K562 (cell line): Measurements from ENCODE around the gene PBX2. TPM values are rescaled to one million over a fixed set of nuclear protein-coding genes. Genes with fewer than 3 reads are reported as not detected.

Experiments used
- ATAC-seq: fragments of 200-7000 bp; cut with Tn5 transposase; 3 replicates; pipeline ENCODE4 v1.9.1; 2020; ENCODE audit warnings: moderate library complexity
- BruUV-seq: library from RNA; stranded (reverse); fragments of 400-500 nt; replicated peaks from 2 replicates; lab custom pipeline; 2021; lab: Mats Ljungman, UMichigan
- CTCF ChIA-PET: fragments of 300-600 bp; formaldehyde crosslinking; extraction: SDS; loops from one replicate; lab custom pipeline; 2021; ENCODE audit warnings: low intra/inter-chr PET ratio; lab: Yijun Ruan, JAX
- POLR2A ChIA-PET: fragments of 300-600, 350-650 bp; sonication (Branson Sonifier 250); formaldehyde crosslinking; extraction: SDS; loops from one replicate; lab custom pipeline; 2021; ENCODE audit warnings: antibody characterized with exemption, inconsistent platforms; lab: Yijun Ruan, JAX
- DNase-seq, 4 experiments: peaks; one replicate each; pipeline versions ENCODE4 v3.0.0 to v3.0.0-alpha.2; 2011 to 2018; ENCODE audit warnings: low spot score in 3 of 4, mixed read lengths in 3 of 4; ENCODE audit errors: extremely low read depth in 1 of 4
- FAIRE-seq: peaks from 2 replicates; lab custom pipeline; 2011; peaks lifted over from hg19 to GRCh38; lab: Jason Lieb, UNC
- H2AFZ ChIP-seq: 2 replicates; pipeline ENCODE4 v1.6.0; 2011; ENCODE audit warnings: low read depth, low read length, control low read depth, inconsistent platforms
- H3K27ac ChIP-seq: fragments of 200-600 bp; 3 replicates; pipeline ENCODE4 v1.8.0; 2011; ENCODE audit warnings: low read depth, mild to moderate bottlenecking, control low read depth, inconsistent platforms, low read length, moderate library complexity, mixed read lengths; ENCODE audit errors: extremely low read depth
- H3K27me3 ChIP-seq, 2 experiments: fragments of 300-600 bp in 1 of 2; 2 replicates in 1 of 2; 3 replicates in 1 of 2; pipeline versions ENCODE4 v1.6.0 to v1.8.0; 2011; ENCODE audit warnings: inconsistent platforms in 2 of 2, low read length in 2 of 2, mild to moderate bottlenecking in 1 of 2, mixed read lengths in 1 of 2, moderate library complexity in 1 of 2; ENCODE audit not compliant: control insufficient read depth in 2 of 2, insufficient read depth in 2 of 2
- H3K36me3 ChIP-seq: fragments of 300-600 bp; 3 replicates; pipeline ENCODE4 v1.8.0; 2011; ENCODE audit warnings: mild to moderate bottlenecking, low read length, inconsistent platforms; ENCODE audit not compliant: control insufficient read depth, insufficient read depth
- H3K4me1 ChIP-seq, 2 experiments: fragments of 200-600 bp in 1 of 2; replicated peaks in 1 of 2; 2 replicates in 1 of 2; 3 replicates in 1 of 2; pipeline versions ENCODE4 v1.5.1 to v1.8.0; 2011; ENCODE audit warnings: inconsistent platforms in 2 of 2, low read length in 2 of 2, mild to moderate bottlenecking in 1 of 2, mixed read lengths in 1 of 2, moderate library complexity in 1 of 2; ENCODE audit not compliant: control insufficient read depth in 2 of 2, insufficient read depth in 2 of 2
- H3K4me2 ChIP-seq: 2 replicates; pipeline ENCODE4 v1.6.1; 2011; ENCODE audit warnings: low read length, control low read depth, inconsistent platforms, mixed read lengths; ENCODE audit not compliant: insufficient read depth
- H3K4me3 ChIP-seq: fragments of 200-600 bp; sonication (generic), shearing (Covaris generic); 2 replicates; pipeline ENCODE4 v1.5.1; 2016; ENCODE audit warnings: control low read depth, inconsistent platforms
- H3K79me2 ChIP-seq: fragments of 200-600 bp; 3 replicates; pipeline ENCODE4 v1.8.0; 2011; ENCODE audit warnings: low read length, inconsistent platforms; ENCODE audit not compliant: control insufficient read depth, insufficient read depth
- H3K9ac ChIP-seq, 2 experiments: 2 replicates each; pipeline versions ENCODE4 v1.6.0 to v1.6.1; 2011; ENCODE audit warnings: low read depth in 2 of 2, low read length in 2 of 2, control low read depth in 1 of 2, inconsistent platforms in 1 of 2, mild to moderate bottlenecking in 1 of 2, mixed read lengths in 1 of 2; ENCODE audit not compliant: insufficient read depth in 1 of 2
- H3K9me1 ChIP-seq: one replicate; pipeline ENCODE4 v1.6.0; 2011; ENCODE audit warnings: inconsistent platforms, mild to moderate bottlenecking, low read length, moderate library complexity; ENCODE audit not compliant: control insufficient read depth, insufficient read depth
- H3K9me3 ChIP-seq: replicated peaks from 2 replicates; pipeline ENCODE4 v1.5.1; 2011; ENCODE audit warnings: low read depth, low read length, inconsistent platforms; ENCODE audit not compliant: control insufficient read depth, insufficient read depth
- H4K20me1 ChIP-seq: replicated peaks from 2 replicates; pipeline ENCODE4 v1.6.1; 2011; ENCODE audit warnings: low read length, inconsistent platforms, mixed read lengths; ENCODE audit not compliant: control insufficient read depth, insufficient read depth
- ARHGAP35 ChIP-seq: fragments of 450-650 bp; IDR thresholded peaks from 2 replicates; pipeline ENCODE4 v1.6.1; 2018; ENCODE audit not compliant: partially characterized antibody
- ARID1B ChIP-seq: fragments of 450-650 bp; IDR thresholded peaks from 2 replicates; pipeline ENCODE4 v1.6.1; 2016; ENCODE audit warnings: antibody characterized with exemption, mild to moderate bottlenecking, inconsistent platforms
- DPF2 ChIP-seq: fragments of 450-650 bp; IDR thresholded peaks from 2 replicates; pipeline ENCODE4 v1.6.1; 2016
- MCM5 ChIP-seq: fragments of 450-650 bp; IDR thresholded peaks from 2 replicates; pipeline ENCODE4 v1.6.1; 2016; ENCODE audit warnings: low read depth
- NR3C1 ChIP-seq: sonication (generic); formaldehyde crosslinking; IDR thresholded peaks from 2 replicates; pipeline ENCODE4 v1.8.1; 2022; ENCODE audit warnings: missing genetic modification reagents
- NUFIP1 ChIP-seq: fragments of 450-650 bp; IDR thresholded peaks from 2 replicates; pipeline ENCODE4 v1.6.1; 2018; ENCODE audit not compliant: partially characterized antibody
- RBM22 ChIP-seq: fragments of 200-400 bp; formaldehyde crosslinking; IDR thresholded peaks from 2 replicates; pipeline ENCODE4 v1.6.1; 2018; ENCODE audit warnings: low read length, low read depth; ENCODE audit not compliant: poor library complexity, severe bottlenecking
- ZNF354B ChIP-seq: fragments of 250-450 bp; sonication (Bioruptor Pico); IDR thresholded peaks from 2 replicates; pipeline ENCODE4 v1.4.0; 2020
- ZNF707 ChIP-seq: fragments of 250-450 bp; sonication (Bioruptor Pico); conservative IDR thresholded peaks from 2 replicates; pipeline ENCODE4 v1.8.0; 2022; ENCODE audit warnings: inconsistent platforms, mild to moderate bottlenecking, moderate library complexity
- WGBS: fragments of 100-300 bp; shearing (Covaris generic); methylation state at CpG from one replicate; pipeline ENCODE4 v1.1.6; 2016; ENCODE audit warnings: low coverage, mixed read lengths; ENCODE audit not compliant: insufficient coverage; ENCODE audit errors: missing lambda C conversion rate; 5-methylcytosine and 5-hydroxymethylcytosine counted together
- in situ Hi-C: fragments of 300-500 bp; cut with MboI; formaldehyde crosslinking; loops from 4 replicates; pipeline ENCODE4 v1.15.0; 2018; ENCODE audit warnings: inconsistent platforms, mixed read lengths
- intact Hi-C: fragments of 100-400 bp; cut with micrococcal nuclease; formaldehyde crosslinking; loops from 2 replicates; pipeline ENCODE4 v1.14.2; 2022
- polyA plus RNA-seq, 8 experiments: library from polyadenylated mRNA; depleted of rRNA in 4 of 8; stranded (reverse) in 5 of 8; unstranded in 3 of 8; fragments of >200 nt; fragmentation: Nextera tagmentation in 2 of 8; fragmentation: Illumina TruSeq in 1 of 8; extraction: Ambion mirVana in 2 of 8; extraction: Trizol in 1 of 8; gene quantifications; 2 replicates each; pipeline versions ENCODE4 v1.2.1 to v1.2.3, GENCODE V29; 2011 to 2014; ENCODE audit warnings: inconsistent platforms in 1 of 8, missing spikeins in 1 of 8
- total RNA-seq, 7 experiments: library from RNA; depleted of rRNA in 6 of 7; stranded (reverse); fragments of >200 nt in 6 of 7; fragmentation: Illumina TruSeq in 2 of 7; extraction: Trizol in 2 of 7; gene quantifications; 2 replicates each; pipeline versions ENCODE4 v1.2.1 to v1.2.3, GENCODE V29; 2011 to 2021; ENCODE audit warnings: low replicate concordance in 1 of 7
- TF ChIP-seq, protein P1 (sequence below): fragments of 450-650 bp; IDR thresholded peaks from 2 replicates; pipeline ENCODE4 v1.6.1; 2016; ENCODE audit warnings: borderline replicate concordance
- TF ChIP-seq, protein P2 (sequence below), 2 experiments: fragments of 450-650 bp in 1 of 2; sonication (generic) in 1 of 2; formaldehyde crosslinking in 1 of 2; IDR thresholded peaks; 2 replicates each; pipeline versions ENCODE4 v1.7.1 to v1.9.0; 2016 to 2022; ENCODE audit warnings: inconsistent platforms in 1 of 2, mild to moderate bottlenecking in 1 of 2, missing genetic modification reagents in 1 of 2

The PBX2 gene
- total and polyA plus RNA-seq, 9 of the 15 experiments (the other 6 are each of a cell fraction or from before 2014, with no cell fraction given): 1.9 to 134 (median 62.5) TPM

DNA sequence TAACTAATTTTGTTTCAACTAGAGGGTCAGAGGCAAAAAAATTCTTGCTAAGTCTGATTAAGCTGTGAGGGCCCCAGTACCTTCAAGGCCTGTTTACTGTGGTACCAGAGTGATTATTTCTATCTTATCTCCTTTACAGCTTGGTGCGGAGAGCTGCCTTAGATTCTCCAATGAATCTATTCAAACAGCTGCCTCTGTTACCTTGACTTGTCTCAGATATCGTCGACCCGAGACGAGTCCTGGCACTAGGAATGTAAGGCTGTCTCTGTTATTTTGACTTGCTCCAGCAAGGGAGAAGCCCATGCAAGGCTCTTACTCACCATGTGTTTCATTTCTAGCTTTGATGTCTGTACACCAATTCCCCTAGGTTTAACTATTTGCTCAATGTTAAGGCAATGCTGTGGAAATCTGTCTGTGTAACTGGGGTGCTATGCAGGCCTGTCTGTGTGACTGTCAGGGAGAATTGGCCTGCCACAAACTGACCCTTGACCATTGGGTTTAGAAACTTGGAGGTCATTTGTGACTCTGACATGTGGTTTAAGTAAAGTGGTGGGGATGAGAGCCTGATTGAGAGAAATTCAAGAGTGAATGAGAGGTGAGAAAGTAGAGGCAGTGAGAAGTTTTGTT lies 49.5 kb downstream of the PBX2 start:
- intact Hi-C loops (no loop called here), in situ Hi-C loops (no loop called here)
- ChIA-PET POLR2A (interaction anchor here (1.1 to 4.2 kb wide), 4 partner anchors 8 to 41 kb away, joined by 3 to 13 read pairs (median 6); partner anchors contain the start of gene ATF6B), CTCF (no interaction called here)
- ATAC-seq: no peak; the same call in 2 of the 3 replicates
- H3K9me3 ChIP-seq: no peaks in the 10 kb centered on the region
- H3K9ac ChIP-seq: peak overlapping the region in 1 of 2 experiments; percentile 13; a peak in 1 of 4 replicates
- H3K4me3 ChIP-seq: no peak overlapping the region
- peak in 1 of 4 experiments; percentile 51 for DNase-seq
- no TSS peak for BruUV-seq
- no peaks in the 10 kb centered on the region for H4K20me1 ChIP-seq
- peaks cover 9 to 13% of the 10 kb centered on the region in 2 experiments; a peak in 4 of 5 replicates for H3K4me1 ChIP-seq
- no peak overlapping the region; the same call in 2 of the 3 replicates for H3K27ac ChIP-seq
- peak overlapping the region; percentile 26; the same call in 1 of the 2 replicates for H3K4me2 ChIP-seq
- no peaks in the 10 kb centered on the region for H3K27me3 ChIP-seq
- H3K36me3 ChIP-seq: no peaks in the 10 kb centered on the region
- peak; percentile 59 for FAIRE-seq
- H3K9me1 ChIP-seq: no peaks in the 10 kb centered on the region
- H3K79me2 ChIP-seq: no peaks in the 10 kb centered on the region
- WGBS: 4% methylated on average over 5 of the region's 5 CpGs
- H2AFZ ChIP-seq: peak overlapping the region; percentile 71
- no peak for TF ChIP-seq ARHGAP35
- 0 out of 2 replicates have a peak, but pooled peaks have one; percentile 18 for TF ChIP-seq DPF2
- no peak for TF ChIP-seq ZNF354B (CRISPR knock-in tag)
- no peak for TF ChIP-seq NUFIP1
- TF ChIP-seq ZNF707 (CRISPR knock-in tag): no peak
- TF ChIP-seq, protein P1, sequence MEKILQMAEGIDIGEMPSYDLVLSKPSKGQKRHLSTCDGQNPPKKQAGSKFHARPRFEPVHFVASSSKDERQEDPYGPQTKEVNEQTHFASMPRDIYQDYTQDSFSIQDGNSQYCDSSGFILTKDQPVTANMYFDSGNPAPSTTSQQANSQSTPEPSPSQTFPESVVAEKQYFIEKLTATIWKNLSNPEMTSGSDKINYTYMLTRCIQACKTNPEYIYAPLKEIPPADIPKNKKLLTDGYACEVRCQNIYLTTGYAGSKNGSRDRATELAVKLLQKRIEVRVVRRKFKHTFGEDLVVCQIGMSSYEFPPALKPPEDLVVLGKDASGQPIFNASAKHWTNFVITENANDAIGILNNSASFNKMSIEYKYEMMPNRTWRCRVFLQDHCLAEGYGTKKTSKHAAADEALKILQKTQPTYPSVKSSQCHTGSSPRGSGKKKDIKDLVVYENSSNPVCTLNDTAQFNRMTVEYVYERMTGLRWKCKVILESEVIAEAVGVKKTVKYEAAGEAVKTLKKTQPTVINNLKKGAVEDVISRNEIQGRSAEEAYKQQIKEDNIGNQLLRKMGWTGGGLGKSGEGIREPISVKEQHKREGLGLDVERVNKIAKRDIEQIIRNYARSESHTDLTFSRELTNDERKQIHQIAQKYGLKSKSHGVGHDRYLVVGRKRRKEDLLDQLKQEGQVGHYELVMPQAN: no peak
- TF ChIP-seq MCM5: no peak
- TF ChIP-seq RBM22: no peak
- TF ChIP-seq, protein P2, sequence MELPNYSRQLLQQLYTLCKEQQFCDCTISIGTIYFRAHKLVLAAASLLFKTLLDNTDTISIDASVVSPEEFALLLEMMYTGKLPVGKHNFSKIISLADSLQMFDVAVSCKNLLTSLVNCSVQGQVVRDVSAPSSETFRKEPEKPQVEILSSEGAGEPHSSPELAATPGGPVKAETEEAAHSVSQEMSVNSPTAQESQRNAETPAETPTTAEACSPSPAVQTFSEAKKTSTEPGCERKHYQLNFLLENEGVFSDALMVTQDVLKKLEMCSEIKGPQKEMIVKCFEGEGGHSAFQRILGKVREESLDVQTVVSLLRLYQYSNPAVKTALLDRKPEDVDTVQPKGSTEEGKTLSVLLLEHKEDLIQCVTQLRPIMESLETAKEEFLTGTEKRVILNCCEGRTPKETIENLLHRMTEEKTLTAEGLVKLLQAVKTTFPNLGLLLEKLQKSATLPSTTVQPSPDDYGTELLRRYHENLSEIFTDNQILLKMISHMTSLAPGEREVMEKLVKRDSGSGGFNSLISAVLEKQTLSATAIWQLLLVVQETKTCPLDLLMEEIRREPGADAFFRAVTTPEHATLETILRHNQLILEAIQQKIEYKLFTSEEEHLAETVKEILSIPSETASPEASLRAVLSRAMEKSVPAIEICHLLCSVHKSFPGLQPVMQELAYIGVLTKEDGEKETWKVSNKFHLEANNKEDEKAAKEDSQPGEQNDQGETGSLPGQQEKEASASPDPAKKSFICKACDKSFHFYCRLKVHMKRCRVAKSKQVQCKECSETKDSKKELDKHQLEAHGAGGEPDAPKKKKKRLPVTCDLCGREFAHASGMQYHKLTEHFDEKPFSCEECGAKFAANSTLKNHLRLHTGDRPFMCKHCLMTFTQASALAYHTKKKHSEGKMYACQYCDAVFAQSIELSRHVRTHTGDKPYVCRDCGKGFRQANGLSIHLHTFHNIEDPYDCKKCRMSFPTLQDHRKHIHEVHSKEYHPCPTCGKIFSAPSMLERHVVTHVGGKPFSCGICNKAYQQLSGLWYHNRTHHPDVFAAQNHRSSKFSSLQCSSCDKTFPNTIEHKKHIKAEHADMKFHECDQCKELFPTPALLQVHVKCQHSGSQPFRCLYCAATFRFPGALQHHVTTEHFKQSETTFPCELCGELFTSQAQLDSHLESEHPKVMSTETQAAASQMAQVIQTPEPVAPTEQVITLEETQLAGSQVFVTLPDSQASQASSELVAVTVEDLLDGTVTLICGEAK (IDR thresholded peaks at IDR 0.05): no peak
- TF ChIP-seq, protein P2 (CRISPR knock-in tag; IDR thresholded peaks at IDR 0.05): no peak
- TF ChIP-seq NR3C1: no peak
- TF ChIP-seq ARID1B: peak; percentile 53
